A549 (cell line): Measurements from ENCODE around the gene TMEM250. TPM values are rescaled to one million over a fixed set of nuclear protein-coding genes. Genes with fewer than 3 reads are reported as not detected.
A peak's percentile ranks its signal among the peaks of the same experiment; 100 is the strongest.

Experiments
- ATAC-seq, 2 experiments: fragments of 200-7000 bp in 1 of 2; fragments of >200 bp in 1 of 2; cut with Nextera tagmentation in 1 of 2; cut with Tn5 transposase in 1 of 2; 3 replicates each; pipeline versions ENCODE4 v1.8.0 to v1.9.1; 2018 to 2020; ENCODE audit warnings: mild to moderate bottlenecking in 1 of 2, moderate library complexity in 1 of 2
- CTCF ChIA-PET: fragments of 300-600 bp; sonication (Branson Sonifier 250); formaldehyde crosslinking; extraction: SDS; loops from one replicate; lab custom pipeline; 2021; ENCODE audit warnings: antibody characterized with exemption, inconsistent platforms; lab: Yijun Ruan, JAX
- POLR2A ChIA-PET: fragments of 350-600 bp; formaldehyde crosslinking; extraction: SDS; loops from one replicate; lab custom pipeline; 2021; ENCODE audit warnings: antibody characterized with exemption, inconsistent platforms; lab: Yijun Ruan, JAX
- DNase-seq, 2 experiments: peaks; one replicate each; pipeline versions ENCODE4 v3.0.0 to v3.0.0-alpha.2; 2011 to 2016; ENCODE audit warnings: low read depth in 1 of 2, low spot score in 1 of 2
- FAIRE-seq: peaks from 2 replicates; lab custom pipeline; 2011; peaks lifted over from hg19 to GRCh38; lab: Jason Lieb, UNC
- H3K27ac ChIP-seq, 2 experiments: fragments of >200 bp; sonication (Bioruptor Twin); formaldehyde crosslinking; 3 replicates each; pipeline ENCODE4 v1.5.1; 2016 to 2017
- H3K4me1 ChIP-seq: fragments of >200 bp; sonication (Bioruptor Twin); formaldehyde crosslinking; 3 replicates; pipeline ENCODE4 v1.6.1; 2016
- H3K4me2 ChIP-seq: fragments of >200 bp; sonication (Bioruptor Twin); formaldehyde crosslinking; 3 replicates; pipeline ENCODE4 v1.6.1; 2016
- H3K4me3 ChIP-seq: fragments of >200 bp; sonication (Bioruptor Twin); formaldehyde crosslinking; 3 replicates; pipeline ENCODE4 v1.5.1; 2016
- H3K9me3 ChIP-seq: fragments of >200 bp; sonication (Bioruptor Twin); formaldehyde crosslinking; 3 replicates; pipeline ENCODE4 v1.6.1; 2016
- BHLHE40 ChIP-seq: IDR thresholded peaks from 2 replicates; pipeline ENCODE4 v1.6.1; 2012; ENCODE audit warnings: low read depth, low read length, inconsistent platforms
- CHD4 ChIP-seq: fragments of 200-600 bp; sonication (generic); IDR thresholded peaks from 2 replicates; pipeline ENCODE4 v1.6.1; 2016; ENCODE audit warnings: antibody characterized with exemption, mild to moderate bottlenecking, borderline replicate concordance
- EHF ChIP-seq: fragments of 250-450 bp; sonication (Bioruptor Pico); IDR thresholded peaks from 2 replicates; pipeline ENCODE4 v1.5.0; 2020; ENCODE audit warnings: mild to moderate bottlenecking
- ESRRA ChIP-seq: fragments of 150-350 bp; IDR thresholded peaks from 2 replicates; pipeline ENCODE4 v1.6.1; 2014; ENCODE audit warnings: mild to moderate bottlenecking, low read length, borderline replicate concordance
- FOSL2 ChIP-seq, 2 experiments: fragments of 450-650 bp in 1 of 2; fragments of >200 bp in 1 of 2; sonication (Bioruptor Twin) in 1 of 2; formaldehyde crosslinking; IDR thresholded peaks; 2 replicates each; pipeline versions ENCODE4 v1.5.0 to v1.6.1; 2016 to 2020; ENCODE audit warnings: mild to moderate bottlenecking in 1 of 2, moderate library complexity in 1 of 2
- GATA3 ChIP-seq: IDR thresholded peaks from 2 replicates; pipeline ENCODE4 v1.6.1; 2012; ENCODE audit warnings: borderline replicate concordance
- HDAC2 ChIP-seq: fragments of 200-600 bp; sonication (generic); IDR thresholded peaks from 2 replicates; pipeline ENCODE4 v1.6.1; 2016
- HEYL ChIP-seq: fragments of 250-450 bp; sonication (Bioruptor Pico); IDR thresholded peaks from 2 replicates; pipeline ENCODE4 v1.8.0; 2021; ENCODE audit warnings: mild to moderate bottlenecking, moderate library complexity
- JUNB ChIP-seq: fragments of >200 bp; sonication (Bioruptor Twin); formaldehyde crosslinking; IDR thresholded peaks from 2 replicates; pipeline ENCODE4 v1.6.1; 2016
- KDM5A ChIP-seq: fragments of 200-600 bp; sonication (generic); IDR thresholded peaks from 2 replicates; pipeline ENCODE4 v1.6.1; 2016; ENCODE audit warnings: antibody characterized with exemption, mild to moderate bottlenecking
- MAFK ChIP-seq: fragments of 450-650 bp; IDR thresholded peaks from 2 replicates; pipeline ENCODE4 v1.6.1; 2014; ENCODE audit not compliant: partially characterized antibody
- MYC ChIP-seq: IDR thresholded peaks from 2 replicates; pipeline ENCODE4 v1.6.1; 2012; ENCODE audit warnings: mild to moderate bottlenecking, inconsistent platforms, low read length, improper control_type of control experiment, borderline replicate concordance
- NR3C1 ChIP-seq: fragments of >200 bp; sonication (Bioruptor Twin); formaldehyde crosslinking; IDR thresholded peaks from 3 replicates; pipeline ENCODE4 v1.6.1; 2017
- RAD21 ChIP-seq, 2 experiments: fragments of >200 bp in 1 of 2; sonication (Bioruptor Twin) in 1 of 2; formaldehyde crosslinking in 1 of 2; IDR thresholded peaks in 1 of 2; conservative IDR thresholded peaks in 1 of 2; 2 replicates in 1 of 2; 3 replicates in 1 of 2; pipeline ENCODE4 v1.6.1; 2012 to 2018; ENCODE audit warnings: inconsistent platforms in 1 of 2
- RARB ChIP-seq: fragments of 250-450 bp; sonication (Bioruptor Pico); IDR thresholded peaks from 2 replicates; pipeline ENCODE4 v1.8.0; 2021; ENCODE audit warnings: mild to moderate bottlenecking, moderate library complexity
- RNF2 ChIP-seq: fragments of 200-600 bp; sonication (generic); IDR thresholded peaks from 2 replicates; pipeline ENCODE4 v1.6.1; 2016; ENCODE audit warnings: low read depth, mild to moderate bottlenecking, antibody characterized with exemption, moderate library complexity, borderline replicate concordance
- TFCP2L1 ChIP-seq: fragments of 250-450 bp; sonication (Bioruptor Pico); IDR thresholded peaks from 2 replicates; pipeline ENCODE4 v1.5.0; 2021; ENCODE audit warnings: mild to moderate bottlenecking
- TP53 ChIP-seq: fragments of 250-450 bp; sonication (Bioruptor Pico); IDR thresholded peaks from 2 replicates; pipeline ENCODE4 v1.5.0; 2021; ENCODE audit warnings: mild to moderate bottlenecking, moderate library complexity
- ZC3H11A ChIP-seq: fragments of 450-650 bp; IDR thresholded peaks from 2 replicates; pipeline ENCODE4 v1.6.1; 2014; ENCODE audit warnings: antibody characterized with exemption, mild to moderate bottlenecking
- ZFP36 ChIP-seq: fragments of 450-650 bp; IDR thresholded peaks from 2 replicates; pipeline ENCODE4 v1.6.1; 2014; ENCODE audit warnings: borderline replicate concordance; ENCODE audit not compliant: partially characterized antibody
- ZNF302 ChIP-seq: fragments of 250-450 bp; sonication (Bioruptor Pico); IDR thresholded peaks from 2 replicates; pipeline ENCODE4 v1.9.0; 2021; ENCODE audit warnings: inconsistent platforms, mild to moderate bottlenecking, moderate library complexity
- ZSCAN20 ChIP-seq: fragments of 250-450 bp; sonication (Bioruptor Pico); IDR thresholded peaks from 2 replicates; pipeline ENCODE4 v1.8.0; 2022; ENCODE audit warnings: mild to moderate bottlenecking, moderate library complexity
- WGBS: methylation state at CpG from one replicate; pipeline ENCODE4 v1.1.6; 2017; ENCODE audit errors: missing lambda C conversion rate; 5-methylcytosine and 5-hydroxymethylcytosine counted together
- polyA plus RNA-seq, 4 experiments: library from polyadenylated mRNA; depleted of rRNA in 3 of 4; stranded (reverse); fragments of >200 nt; fragmentation: RNase III in 1 of 4; extraction: RNeasy Plus Mini Kit Qiagen cat#74134 plus additional on column Dnase treatment in 1 of 4; gene quantifications; 2 replicates in 3 of 4; 3 replicates in 1 of 4; pipeline ENCODE4 v1.2.3, GENCODE V29; 2011 to 2017
- TF ChIP-seq, protein P1 (sequence below): IDR thresholded peaks from 2 replicates; pipeline ENCODE4 v1.6.1; 2012
- TF ChIP-seq, protein P2 (sequence below): fragments of >200 bp; sonication (Bioruptor Twin); formaldehyde crosslinking; IDR thresholded peaks from 2 replicates; pipeline ENCODE4 v1.6.1; 2016
- TF ChIP-seq, protein P3 (sequence below): fragments of >200 bp; sonication (Bioruptor Twin); formaldehyde crosslinking; IDR thresholded peaks from 3 replicates; pipeline ENCODE4 v1.6.1; 2016
- TF ChIP-seq, protein P4 (sequence below): IDR thresholded peaks from 2 replicates; pipeline ENCODE4 v1.6.1; 2012

The TMEM250 gene
- polyA plus RNA-seq, 2 of the 4 experiments (the other 2 are of a cell fraction) = 13.0 to 35.2 TPM

DNA sequence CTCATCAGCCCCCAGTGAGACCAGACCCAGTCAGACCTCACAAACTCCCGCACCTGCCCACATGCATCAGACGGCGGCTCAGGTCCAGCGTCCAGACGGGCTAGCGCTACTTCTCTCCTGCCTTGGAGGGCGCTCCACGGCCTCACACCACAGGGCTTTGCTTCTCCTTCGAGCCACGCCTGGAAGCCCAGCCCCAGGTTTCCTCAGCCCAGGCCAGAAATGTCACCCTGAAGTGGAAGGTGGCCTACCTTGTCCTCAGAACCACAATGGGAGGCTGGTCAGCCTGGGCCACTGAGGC, 26.4 kb downstream of the TMEM250 start:
- ChIA-PET CTCF (interaction anchor here (1.2 to 4.2 kb wide), 6 partner anchors 12 to 125 kb away, joined by 3 to 94 read pairs (median 16); partner anchors contain the start of gene TMEM250), POLR2A (no interaction called here)
- ATAC-seq (no peak), DNase-seq (no peak), FAIRE-seq (no peak)
- peaks cover 57% of the 10 kb centered on the region for H3K4me1 ChIP-seq
- TF ChIP-seq TFCP2L1 (no peak), NR3C1 (no peak), FOSL2 (IDR thresholded peaks at IDR 0.05) (no peak), FOSL2 (CRISPR knock-in tag; IDR thresholded peaks at IDR 0.05) (no peak), ZC3H11A (no peak), HDAC2 (no peak), JUNB (no peak), GATA3 (no peak), RNF2 (no peak), BHLHE40 (no peak), EHF (CRISPR knock-in tag) (no peak), KDM5A (no peak), ZSCAN20 (CRISPR knock-in tag) (no peak)
- TF ChIP-seq, protein P1, sequence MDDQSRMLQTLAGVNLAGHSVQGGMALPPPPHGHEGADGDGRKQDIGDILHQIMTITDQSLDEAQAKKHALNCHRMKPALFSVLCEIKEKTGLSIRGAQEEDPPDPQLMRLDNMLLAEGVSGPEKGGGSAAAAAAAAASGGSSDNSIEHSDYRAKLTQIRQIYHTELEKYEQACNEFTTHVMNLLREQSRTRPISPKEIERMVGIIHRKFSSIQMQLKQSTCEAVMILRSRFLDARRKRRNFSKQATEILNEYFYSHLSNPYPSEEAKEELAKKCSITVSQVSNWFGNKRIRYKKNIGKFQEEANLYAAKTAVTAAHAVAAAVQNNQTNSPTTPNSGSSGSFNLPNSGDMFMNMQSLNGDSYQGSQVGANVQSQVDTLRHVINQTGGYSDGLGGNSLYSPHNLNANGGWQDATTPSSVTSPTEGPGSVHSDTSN = no peak
- peak overlapping the region; percentile 97; the same call in 2 of the 3 replicates for H3K4me2 ChIP-seq
- WGBS = 91% methylated on average over 10 of the region's 10 CpGs
- H3K9me3 ChIP-seq = no peaks in the 10 kb centered on the region
- peak overlapping the region in 1 of 2 experiments; percentile 92; a peak in 2 of 6 replicates for H3K27ac ChIP-seq
- no peak overlapping the region for H3K4me3 ChIP-seq

DNA sequence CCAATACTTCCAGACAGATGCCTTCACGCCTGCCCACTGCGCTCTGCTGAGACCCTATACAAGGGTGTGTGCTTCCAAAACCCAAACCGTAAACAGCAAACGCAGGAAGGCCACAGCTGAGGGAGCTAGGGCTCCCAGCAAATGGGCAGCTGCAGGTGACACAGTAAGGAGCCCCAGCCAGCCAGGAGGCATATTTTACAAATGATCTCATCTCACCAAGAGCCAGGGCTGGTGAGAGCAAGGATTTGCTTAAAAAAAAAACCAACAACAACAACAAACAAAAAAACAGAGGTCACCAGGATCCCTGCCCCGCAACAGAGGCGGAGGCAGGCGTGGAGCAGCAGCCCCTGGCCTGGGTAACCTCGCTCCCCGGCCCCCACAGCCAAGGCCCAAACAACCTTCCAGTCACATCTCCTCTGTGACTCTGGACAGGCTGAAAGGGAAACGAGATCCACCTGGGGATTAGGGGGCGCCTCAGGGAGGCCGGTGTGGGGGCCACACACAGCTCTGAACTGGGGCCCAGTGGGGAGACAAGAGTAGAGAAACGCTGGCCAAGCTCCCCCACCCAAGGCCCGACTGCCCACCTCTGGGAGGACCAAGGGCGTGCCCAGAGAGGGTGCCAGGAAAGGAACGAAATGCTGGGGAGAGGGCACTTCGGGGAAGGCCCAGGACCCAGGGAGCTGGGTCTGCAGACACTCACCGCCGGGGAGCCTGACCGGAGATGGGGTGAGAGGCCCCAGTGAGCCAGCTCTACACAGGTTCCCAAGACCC, 26.9 kb downstream of the TMEM250 start:
- POLR2A ChIA-PET = no interaction called here
- CTCF ChIA-PET = interaction anchor here (0.9 to 4.2 kb wide), 8 partner anchors 12 to 125 kb away, joined by 3 to 94 read pairs (median 5); partner anchors contain the start of gene TMEM250
- FAIRE-seq = no peak
- H3K4me3 ChIP-seq = no peak overlapping the region
- peaks cover 57% of the 10 kb centered on the region for H3K4me1 ChIP-seq
- peak overlapping the region in 1 of 2 experiments; percentile 92; a peak in 4 of 6 replicates for H3K27ac ChIP-seq
- TF ChIP-seq, protein P2, sequence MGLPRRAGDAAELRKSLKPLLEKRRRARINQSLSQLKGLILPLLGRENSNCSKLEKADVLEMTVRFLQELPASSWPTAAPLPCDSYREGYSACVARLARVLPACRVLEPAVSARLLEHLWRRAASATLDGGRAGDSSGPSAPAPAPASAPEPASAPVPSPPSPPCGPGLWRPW = no peak
- TF ChIP-seq ESRRA = no peak
- TF ChIP-seq RAD21 (conservative IDR thresholded peaks at IDR 0.05 in 1 of 2, IDR thresholded peaks at IDR 0.05 in 1 of 2) = no peak
- TF ChIP-seq, protein P3, sequence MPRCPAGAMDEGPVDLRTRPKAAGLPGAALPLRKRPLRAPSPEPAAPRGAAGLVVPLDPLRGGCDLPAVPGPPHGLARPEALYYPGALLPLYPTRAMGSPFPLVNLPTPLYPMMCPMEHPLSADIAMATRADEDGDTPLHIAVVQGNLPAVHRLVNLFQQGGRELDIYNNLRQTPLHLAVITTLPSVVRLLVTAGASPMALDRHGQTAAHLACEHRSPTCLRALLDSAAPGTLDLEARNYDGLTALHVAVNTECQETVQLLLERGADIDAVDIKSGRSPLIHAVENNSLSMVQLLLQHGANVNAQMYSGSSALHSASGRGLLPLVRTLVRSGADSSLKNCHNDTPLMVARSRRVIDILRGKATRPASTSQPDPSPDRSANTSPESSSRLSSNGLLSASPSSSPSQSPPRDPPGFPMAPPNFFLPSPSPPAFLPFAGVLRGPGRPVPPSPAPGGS = no peak
- no peak for ATAC-seq
- no peaks in the 10 kb centered on the region for H3K9me3 ChIP-seq
- DNase-seq = no peak
- 87% methylated on average over 20 of the region's 20 CpGs for WGBS
- H3K4me2 ChIP-seq = peak overlapping the region; percentile 97

DNA sequence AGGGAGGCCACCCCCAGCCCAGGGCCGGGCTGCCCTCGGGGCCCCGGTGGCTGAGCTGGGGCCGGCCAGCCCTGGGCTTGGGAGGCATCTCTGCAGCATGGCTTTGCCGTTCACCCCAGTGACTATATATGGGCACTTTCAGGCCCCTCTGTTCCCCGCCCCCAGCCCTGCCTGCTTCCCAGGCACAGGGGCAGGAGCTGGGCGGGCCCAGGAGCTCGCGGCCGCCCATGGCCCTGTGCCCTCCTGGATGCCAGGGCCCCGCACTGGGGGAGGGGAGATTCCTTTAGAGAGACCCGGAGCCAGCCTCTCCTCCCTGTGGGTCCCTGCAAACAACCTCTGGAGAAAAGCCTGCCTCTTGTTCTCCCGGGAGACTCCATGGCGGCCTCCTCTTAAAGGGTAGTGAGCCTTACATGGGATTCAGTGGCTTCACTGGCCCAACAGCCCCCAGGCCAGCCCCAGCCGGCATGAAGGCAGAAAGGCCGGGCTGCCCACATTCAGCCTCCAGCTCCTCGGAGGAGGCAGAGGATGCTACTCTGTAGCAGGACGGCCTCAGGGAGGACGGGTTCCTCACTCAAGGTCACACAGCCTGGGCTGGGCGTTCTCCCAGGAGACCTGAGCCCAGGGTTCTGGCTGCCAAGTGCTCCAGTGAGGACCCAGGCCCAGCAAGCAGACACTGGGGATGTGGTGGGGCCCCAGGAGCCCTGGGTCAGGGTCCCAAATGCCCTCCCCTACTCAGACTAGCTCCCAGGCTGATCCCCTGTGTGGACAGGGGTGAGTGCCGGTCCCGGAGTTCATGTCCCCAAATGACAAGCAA, 27.7 kb downstream of the TMEM250 start:
- peak overlapping the region; percentile 97 for H3K4me2 ChIP-seq
- no peak overlapping the region for H3K4me3 ChIP-seq
- WGBS = 80% methylated on average over 4 of the region's 22 CpGs
- no peaks in the 10 kb centered on the region for H3K9me3 ChIP-seq
- CTCF ChIA-PET = interaction anchor here (0.9 to 4.2 kb wide), 15 partner anchors 11 to 156 kb away, joined by 3 to 94 read pairs (median 6); partner anchors contain the start of gene TMEM250
- ATAC-seq (peak in 1 of 2 experiments; percentile 8; a peak in 2 of 6 replicates), DNase-seq (no peak), FAIRE-seq (no peak)
- peak overlapping the region; percentile 16 to 92; a peak in 3 of 6 replicates for H3K27ac ChIP-seq
- peaks cover 49% of the 10 kb centered on the region for H3K4me1 ChIP-seq
- POLR2A ChIA-PET = interaction anchor here (1.2 to 2.0 kb wide), 2 partner anchors 27 to 39 kb away, joined by 5 to 9 read pairs; no protein-coding TSS in a partner anchor
- no peak for TF ChIP-seq TP53 (CRISPR knock-in tag)
- TF ChIP-seq ZNF302 (CRISPR knock-in tag) = no peak
- TF ChIP-seq CHD4 = no peak
- TF ChIP-seq, protein P3 = no peak
- TF ChIP-seq ZC3H11A = no peak
- no peak for TF ChIP-seq TFCP2L1
- no peak for TF ChIP-seq ESRRA
- TF ChIP-seq ZFP36 = no peak
- TF ChIP-seq, protein P4, sequence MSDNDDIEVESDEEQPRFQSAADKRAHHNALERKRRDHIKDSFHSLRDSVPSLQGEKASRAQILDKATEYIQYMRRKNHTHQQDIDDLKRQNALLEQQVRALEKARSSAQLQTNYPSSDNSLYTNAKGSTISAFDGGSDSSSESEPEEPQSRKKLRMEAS = no peak
- TF ChIP-seq HEYL (CRISPR knock-in tag) = no peak
- no peak for TF ChIP-seq NR3C1
- TF ChIP-seq RARB = no peak
- no peak for TF ChIP-seq GATA3
- TF ChIP-seq MYC = no peak
- no peak for TF ChIP-seq MAFK
